Osteoblast (primary cell): ENCODE results near the gene TPPP3. TPM values are rescaled to one million over a fixed set of nuclear protein-coding genes. Genes with fewer than 3 reads are reported as not detected.
A peak's percentile ranks its signal among the peaks of the same experiment; 100 is the strongest.
"Not testable (repeated sequence)": the region's sequence is repeated elsewhere in the genome, so short reads cannot be mapped to it uniquely, and the experiment has no call there.

Experiments used
- DNase-seq: peaks from one replicate; pipeline ENCODE4 v3.0.0; 2011; ENCODE audit warnings: low spot score, mixed read lengths; ENCODE audit not compliant: insufficient read length; ENCODE audit errors: missing footprints
- H2AFZ ChIP-seq: 2 replicates; pipeline ENCODE4 v1.6.0; 2011; ENCODE audit warnings: mild to moderate bottlenecking, low read length
- H3K27ac ChIP-seq: 2 replicates; pipeline ENCODE4 v1.5.1; 2011; ENCODE audit warnings: mild to moderate bottlenecking, low read depth, low read length, moderate library complexity
- H3K27me3 ChIP-seq: 2 replicates; pipeline ENCODE4 v1.6.0; 2012; ENCODE audit warnings: mild to moderate bottlenecking, control low read depth, inconsistent platforms, low read length, moderate library complexity; ENCODE audit not compliant: insufficient read depth
- H3K36me3 ChIP-seq: 2 replicates; pipeline ENCODE4 v1.5.1; 2011; ENCODE audit warnings: mild to moderate bottlenecking, low read length, control low read depth, moderate library complexity; ENCODE audit not compliant: insufficient read depth
- H3K4me1 ChIP-seq: 2 replicates; pipeline ENCODE4 v1.5.1; 2011; ENCODE audit warnings: mild to moderate bottlenecking, low read length, control low read depth, moderate library complexity; ENCODE audit not compliant: insufficient read depth
- H3K4me2 ChIP-seq: 2 replicates; pipeline ENCODE4 v1.6.0; 2011; ENCODE audit warnings: mild to moderate bottlenecking, low read length; ENCODE audit not compliant: insufficient read depth
- H3K4me3 ChIP-seq: fragments of 200-600 bp; sonication (generic); 3 replicates; pipeline ENCODE4 v1.5.1; 2012; ENCODE audit warnings: mild to moderate bottlenecking, low read length, inconsistent platforms; ENCODE audit not compliant: insufficient read depth
- H3K79me2 ChIP-seq: 2 replicates; pipeline ENCODE4 v1.6.0; 2012; ENCODE audit warnings: mild to moderate bottlenecking, low read length, control low read depth, inconsistent platforms; ENCODE audit not compliant: insufficient read depth
- H3K9me3 ChIP-seq: 2 replicates; pipeline ENCODE4 v1.5.1; 2011; ENCODE audit warnings: low read depth, low read length, control low read depth
- H4K20me1 ChIP-seq: 2 replicates; pipeline ENCODE4 v1.6.0; 2012; ENCODE audit warnings: mild to moderate bottlenecking, low read length, control low read depth; ENCODE audit not compliant: insufficient read depth
- total RNA-seq: library from RNA; depleted of rRNA; stranded (reverse); fragments of >200 nt; gene quantifications from 2 replicates; pipeline ENCODE4 v1.2.3, GENCODE V29; 2012
- TF ChIP-seq, protein P1 (sequence below): IDR thresholded peaks from 2 replicates; pipeline ENCODE4 v1.5.1; 2011; ENCODE audit warnings: mild to moderate bottlenecking, low read depth, low read length, moderate library complexity; ENCODE audit errors: extremely low read depth

TPPP3 gene
- total RNA-seq, 1 donor: 0.72 TPM

DNA sequence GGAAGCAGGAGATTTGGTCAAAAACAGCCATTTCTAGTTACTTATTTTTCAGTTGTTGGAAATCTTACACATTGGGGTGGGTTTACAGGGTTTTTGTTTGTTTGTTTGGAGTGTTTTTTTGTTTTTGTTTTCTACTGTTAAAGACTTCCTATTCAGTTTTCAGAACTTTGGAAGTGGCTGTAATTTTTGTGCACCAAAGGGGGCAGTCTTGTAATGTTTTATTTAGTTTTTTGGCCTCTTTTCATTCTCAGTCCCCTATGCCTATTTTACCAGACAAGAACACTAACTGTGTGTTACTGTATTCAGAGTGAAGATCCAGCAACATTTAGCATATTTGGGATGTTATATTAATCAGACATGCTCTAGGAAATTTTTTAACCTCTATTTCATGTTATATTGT is 20.6 kb downstream of the TPPP3 start:
- DNase-seq: peak; percentile 32
- Histone ChIP-seq H3K9me3 (no peaks in the 10 kb centered on the region), H3K79me2 (no peaks in the 10 kb centered on the region), H2AFZ (no peak overlapping the region), H3K27me3 (peaks cover 27% of the 10 kb centered on the region), H3K36me3 (no peaks in the 10 kb centered on the region), H4K20me1 (no peaks in the 10 kb centered on the region), H3K4me3 (no peak overlapping the region), H3K4me2 (no peak overlapping the region), H3K4me1 (no peaks in the 10 kb centered on the region), H3K27ac (no peak overlapping the region)
- TF ChIP-seq, protein P1, sequence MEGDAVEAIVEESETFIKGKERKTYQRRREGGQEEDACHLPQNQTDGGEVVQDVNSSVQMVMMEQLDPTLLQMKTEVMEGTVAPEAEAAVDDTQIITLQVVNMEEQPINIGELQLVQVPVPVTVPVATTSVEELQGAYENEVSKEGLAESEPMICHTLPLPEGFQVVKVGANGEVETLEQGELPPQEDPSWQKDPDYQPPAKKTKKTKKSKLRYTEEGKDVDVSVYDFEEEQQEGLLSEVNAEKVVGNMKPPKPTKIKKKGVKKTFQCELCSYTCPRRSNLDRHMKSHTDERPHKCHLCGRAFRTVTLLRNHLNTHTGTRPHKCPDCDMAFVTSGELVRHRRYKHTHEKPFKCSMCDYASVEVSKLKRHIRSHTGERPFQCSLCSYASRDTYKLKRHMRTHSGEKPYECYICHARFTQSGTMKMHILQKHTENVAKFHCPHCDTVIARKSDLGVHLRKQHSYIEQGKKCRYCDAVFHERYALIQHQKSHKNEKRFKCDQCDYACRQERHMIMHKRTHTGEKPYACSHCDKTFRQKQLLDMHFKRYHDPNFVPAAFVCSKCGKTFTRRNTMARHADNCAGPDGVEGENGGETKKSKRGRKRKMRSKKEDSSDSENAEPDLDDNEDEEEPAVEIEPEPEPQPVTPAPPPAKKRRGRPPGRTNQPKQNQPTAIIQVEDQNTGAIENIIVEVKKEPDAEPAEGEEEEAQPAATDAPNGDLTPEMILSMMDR: peak; percentile 57

DNA sequence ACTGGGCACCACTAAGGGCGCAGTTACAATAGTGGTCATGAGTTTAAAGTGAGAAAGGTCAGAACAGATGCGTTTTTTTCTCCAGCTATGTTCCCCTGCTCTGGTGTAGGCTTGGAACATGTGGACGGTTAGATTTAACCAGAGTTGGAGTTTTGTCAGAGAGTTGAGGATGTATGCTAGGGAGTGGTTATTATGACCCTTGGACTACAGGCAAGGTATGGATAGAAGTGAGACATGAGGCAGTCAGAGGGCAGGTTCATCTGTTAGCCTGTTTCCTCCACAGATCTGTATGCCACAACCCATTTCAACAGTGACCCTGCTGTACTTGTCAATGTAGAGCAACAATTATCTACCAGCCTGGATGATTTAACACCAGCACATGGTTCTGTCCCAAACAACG is 22.6 kb downstream of the TPPP3 start:
- H3K4me2 ChIP-seq: no peak overlapping the region
- no peaks in the 10 kb centered on the region for H3K79me2 ChIP-seq
- H3K4me3 ChIP-seq: no peak overlapping the region
- no peaks in the 10 kb centered on the region for H3K36me3 ChIP-seq
- no peak overlapping the region for H3K27ac ChIP-seq
- no peaks in the 10 kb centered on the region for H3K4me1 ChIP-seq
- H2AFZ ChIP-seq: no peak overlapping the region
- H4K20me1 ChIP-seq: no peaks in the 10 kb centered on the region
- H3K9me3 ChIP-seq: no peaks in the 10 kb centered on the region
- DNase-seq: peak; percentile 51
- peaks cover 36% of the 10 kb centered on the region for H3K27me3 ChIP-seq
- TF ChIP-seq, protein P1: no peak

DNA sequence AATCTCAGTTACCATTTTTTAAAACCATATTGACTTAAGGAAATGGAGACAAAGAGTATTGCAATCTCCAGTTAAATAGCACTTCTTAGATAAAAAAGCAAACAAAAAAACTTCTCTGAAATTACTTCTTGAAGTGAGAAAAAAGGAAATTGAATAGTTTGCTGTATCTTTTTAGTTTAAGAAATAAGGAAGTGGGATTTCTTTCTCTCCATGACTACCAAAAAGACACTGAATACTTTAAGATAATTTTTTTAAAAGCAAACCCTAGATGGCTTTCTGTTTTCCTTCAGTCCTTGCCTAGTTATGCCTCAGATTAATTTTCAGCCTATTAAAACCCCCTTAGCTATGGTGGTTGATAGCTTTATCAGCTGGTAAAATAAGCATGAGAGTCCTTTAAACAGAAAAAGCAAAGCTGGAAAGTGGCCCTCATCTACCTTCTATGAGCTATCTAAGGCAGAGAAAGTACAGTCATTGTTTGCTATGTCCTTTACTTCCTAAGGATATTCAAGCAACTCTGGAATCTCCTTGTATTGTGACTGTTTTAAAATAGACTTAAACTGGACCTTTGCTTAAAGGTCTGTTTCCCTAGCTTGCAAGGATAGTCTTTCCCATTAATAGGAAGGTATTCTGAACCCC is 28.6 kb downstream of the TPPP3 start:
- TF ChIP-seq, protein P1: no peak
- no peak overlapping the region for H2AFZ ChIP-seq
- DNase-seq: no peak
- no peak overlapping the region for H3K4me3 ChIP-seq
- H3K4me1 ChIP-seq: no peaks in the 10 kb centered on the region
- H3K4me2 ChIP-seq: no peak overlapping the region
- H3K27me3 ChIP-seq: peaks cover 48% of the 10 kb centered on the region
- H3K27ac ChIP-seq: no peak overlapping the region
- H3K36me3 ChIP-seq: no peaks in the 10 kb centered on the region
- no peaks in the 10 kb centered on the region for H3K79me2 ChIP-seq
- no peaks in the 10 kb centered on the region for H4K20me1 ChIP-seq
- no peaks in the 10 kb centered on the region for H3K9me3 ChIP-seq

DNA sequence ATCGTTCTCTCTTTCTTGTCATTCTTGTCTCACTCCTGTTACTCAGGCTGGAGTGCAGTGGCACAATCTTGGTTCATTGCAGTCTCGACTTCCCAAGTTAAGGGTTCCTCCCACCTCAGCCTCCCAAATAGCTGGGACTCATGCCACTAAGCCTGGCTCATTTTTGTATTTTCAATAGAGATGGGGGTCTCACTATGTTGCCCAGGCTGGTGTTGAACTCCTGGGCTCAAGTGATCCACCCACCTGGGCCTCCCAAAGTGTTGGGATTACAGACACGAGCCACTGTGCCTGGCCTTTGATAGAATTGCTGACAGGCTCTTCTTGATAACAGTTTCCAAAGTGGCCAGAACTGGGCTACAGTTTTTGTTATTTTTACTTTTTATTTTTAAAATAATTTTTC is 32.3 kb downstream of the TPPP3 start:
- H3K36me3 ChIP-seq: no peaks in the 10 kb centered on the region

DNA sequence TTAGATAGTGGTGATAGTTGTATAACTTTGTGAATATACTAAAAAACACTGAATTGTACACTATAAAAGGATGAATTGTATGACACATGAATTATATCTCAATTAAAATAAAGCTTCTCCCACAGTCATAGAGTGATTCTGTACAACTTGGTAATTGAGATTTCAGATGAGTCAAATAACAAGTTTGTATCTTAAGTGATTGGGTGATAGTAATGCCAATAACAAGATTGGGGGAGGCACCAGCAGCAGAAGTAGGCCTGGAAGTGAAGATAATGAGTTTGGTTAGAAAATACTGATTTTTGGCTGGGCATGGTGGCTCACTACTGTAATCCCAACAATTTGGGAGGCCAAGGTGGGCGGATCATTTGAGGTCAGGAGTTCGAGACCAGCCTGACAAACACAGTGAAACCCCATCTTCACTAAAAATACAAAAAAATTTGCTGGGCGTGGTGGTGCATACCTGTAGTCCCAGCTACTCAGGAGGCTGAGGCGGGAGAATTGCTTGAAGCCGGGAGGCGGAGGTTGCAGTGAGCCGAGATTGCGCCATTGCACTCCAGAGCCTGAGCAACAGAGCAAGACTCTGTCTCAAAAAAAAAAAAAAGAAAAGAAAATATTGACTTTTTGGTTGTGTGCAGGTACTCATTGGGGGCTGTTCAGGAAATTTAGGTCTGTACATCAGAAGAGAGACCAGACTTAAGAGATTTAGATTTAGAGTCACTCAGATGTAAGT is 33.6 kb downstream of the TPPP3 start:
- not testable (repeated sequence) for H3K4me1 ChIP-seq, H3K9me3 ChIP-seq, DNase-seq, H3K4me2 ChIP-seq, H2AFZ ChIP-seq, H3K4me3 ChIP-seq, H3K36me3 ChIP-seq, H4K20me1 ChIP-seq, H3K79me2 ChIP-seq, H3K27ac ChIP-seq
- peaks cover 43% of the 10 kb centered on the region for H3K27me3 ChIP-seq

More for the DNA sequence above, 32.3 kb downstream of the TPPP3 start:
- TF ChIP-seq, protein P1: no peak
- H3K4me1 ChIP-seq: no peaks in the 10 kb centered on the region
- H3K9me3 ChIP-seq: no peaks in the 10 kb centered on the region
- DNase-seq: no peak
- no peaks in the 10 kb centered on the region for H3K79me2 ChIP-seq
- no peak overlapping the region for H3K27ac ChIP-seq
- H2AFZ ChIP-seq: no peak overlapping the region
- H4K20me1 ChIP-seq: no peaks in the 10 kb centered on the region
- H3K4me2 ChIP-seq: no peak overlapping the region
- peaks cover 38% of the 10 kb centered on the region for H3K27me3 ChIP-seq
- H3K4me3 ChIP-seq: no peak overlapping the region
